SK-N-SH (cell line): ENCODE data around the gene BID. TPM values are rescaled to one million over a fixed set of nuclear protein-coding genes. Genes with fewer than 3 reads are reported as not detected.
"Not testable (repeated sequence)": the region's sequence is repeated elsewhere in the genome, so short reads cannot be mapped to it uniquely, and the experiment has no call there.

Source experiments
- CTCF ChIA-PET: fragments of 300-600, 350-600 bp; formaldehyde crosslinking; extraction: SDS; loops from one replicate; lab custom pipeline; 2021; lab: Yijun Ruan, JAX
- POLR2A ChIA-PET: fragments of 350-600 bp; sonication (Branson Sonifier 250); formaldehyde crosslinking; extraction: SDS; loops from one replicate; lab custom pipeline; 2020; ENCODE audit warnings: antibody characterized with exemption, inconsistent platforms; lab: Yijun Ruan, JAX
- DNase-seq: peaks from one replicate; pipeline ENCODE4 v3.0.0; 2012
- H2AFZ ChIP-seq: fragments of 200-600 bp; sonication (generic); 2 replicates; pipeline ENCODE4 v1.8.1; 2016; ENCODE audit warnings: antibody characterized with exemption, mild to moderate bottlenecking, low read depth
- H3F3A ChIP-seq: fragments of 200-600 bp; sonication (generic); replicated peaks from 2 replicates; pipeline ENCODE3; 2016; ENCODE audit warnings: antibody characterized with exemption, mild to moderate bottlenecking; ENCODE audit not compliant: insufficient read depth
- H3K27ac ChIP-seq, 2 experiments: fragments of 200-500 bp in 1 of 2; fragments of 200-600 bp in 1 of 2; sonication (Bioruptor generic) in 1 of 2; sonication (generic), shearing (Covaris generic) in 1 of 2; 2 replicates each; pipeline versions ENCODE4 v1.5.1 to v1.6.1; 2014 to 2016; ENCODE audit warnings: low read depth in 2 of 2, inconsistent platforms in 1 of 2, low read length in 1 of 2, mild to moderate bottlenecking in 1 of 2, mixed read lengths in 1 of 2
- H3K27me3 ChIP-seq: fragments of 200-600 bp; sonication (generic), shearing (Covaris generic); 2 replicates; pipeline ENCODE4 v1.6.1; 2016; ENCODE audit warnings: mixed run types; ENCODE audit not compliant: insufficient read depth
- H3K36me3 ChIP-seq, 2 experiments: fragments of 200-500 bp in 1 of 2; fragments of 200-600 bp in 1 of 2; sonication (Bioruptor generic) in 1 of 2; sonication (generic) in 1 of 2; replicated peaks in 1 of 2; 2 replicates each; pipeline versions ENCODE3 to v1.5.1; 2014 to 2016; ENCODE audit warnings: low read length in 1 of 2, mild to moderate bottlenecking in 1 of 2; ENCODE audit not compliant: insufficient read depth in 2 of 2, control insufficient read depth in 1 of 2
- H3K4me1 ChIP-seq, 2 experiments: fragments of 200-500 bp in 1 of 2; fragments of 200-600 bp in 1 of 2; sonication (Bioruptor generic) in 1 of 2; sonication (generic), shearing (Covaris generic) in 1 of 2; 2 replicates each; pipeline versions ENCODE4 v1.5.1 to v1.6.1; 2014 to 2016; ENCODE audit warnings: low read depth in 1 of 2, low read length in 1 of 2, mixed run types in 1 of 2; ENCODE audit not compliant: insufficient read depth in 2 of 2, control insufficient read depth in 1 of 2
- H3K4me2 ChIP-seq: fragments of 200-600 bp; sonication (generic), shearing (Covaris generic); 2 replicates; pipeline ENCODE4 v1.6.1; 2017; ENCODE audit warnings: mixed run types
- H3K4me3 ChIP-seq, 2 experiments: fragments of 200-500 bp in 1 of 2; fragments of 200-600 bp in 1 of 2; sonication (Bioruptor generic) in 1 of 2; sonication (generic), shearing (Covaris generic) in 1 of 2; 2 replicates each; pipeline versions ENCODE4 v1.5.1 to v1.8.1; 2014 to 2016; ENCODE audit warnings: low read depth in 2 of 2, inconsistent platforms in 1 of 2, low read length in 1 of 2, mild to moderate bottlenecking in 1 of 2, mixed read lengths in 1 of 2, moderate library complexity in 1 of 2
- H3K79me2 ChIP-seq: fragments of 200-600 bp; sonication (generic); 2 replicates; pipeline ENCODE4 v1.8.1; 2017; ENCODE audit warnings: mild to moderate bottlenecking; ENCODE audit not compliant: insufficient read depth
- H3K9ac ChIP-seq: fragments of 200-600 bp; sonication (generic); 2 replicates; pipeline ENCODE4 v1.6.1; 2017; ENCODE audit warnings: mixed run types
- H3K9me2 ChIP-seq: fragments of 200-600 bp; sonication (generic); 2 replicates; pipeline ENCODE4 v1.6.1; 2017; ENCODE audit warnings: mixed run types
- H3K9me3 ChIP-seq: fragments of 200-600 bp; sonication (generic); 2 replicates; pipeline ENCODE4 v1.6.1; 2017; ENCODE audit warnings: mixed run types, mild to moderate bottlenecking, moderate library complexity
- H4K20me1 ChIP-seq: fragments of 200-600 bp; sonication (generic); 2 replicates; pipeline ENCODE4 v1.6.1; 2017; ENCODE audit warnings: mild to moderate bottlenecking, mixed run types; ENCODE audit not compliant: insufficient read depth
- ELF1 ChIP-seq: IDR thresholded peaks from 2 replicates; pipeline ENCODE4 v1.4.0; 2012
- FOXJ3 ChIP-seq: sonication (generic); formaldehyde crosslinking; IDR thresholded peaks from 2 replicates; pipeline ENCODE4 v1.5.1; 2020; ENCODE audit warnings: mild to moderate bottlenecking, missing genetic modification reagents
- GABPA ChIP-seq: IDR thresholded peaks from 2 replicates; pipeline ENCODE4 v1.4.0; 2012; ENCODE audit warnings: low read depth, mild to moderate bottlenecking
- JUND ChIP-seq: IDR thresholded peaks from 2 replicates; pipeline ENCODE4 v1.4.0; 2012
- MEF2A ChIP-seq: IDR thresholded peaks from 2 replicates; pipeline ENCODE4 v1.4.0; 2012; ENCODE audit warnings: low read depth, borderline replicate concordance
- POLR2AphosphoS5 ChIP-seq: IDR thresholded peaks from 2 replicates; pipeline ENCODE4 v1.6.1; 2012; ENCODE audit warnings: low read depth, low read length
- RAD21 ChIP-seq: IDR thresholded peaks from 2 replicates; pipeline ENCODE4 v1.6.1; 2012; ENCODE audit warnings: mild to moderate bottlenecking, low read length
- RCOR1 ChIP-seq: fragments of 150-350 bp; IDR thresholded peaks from 2 replicates; pipeline ENCODE4 v1.6.1; 2017; ENCODE audit warnings: antibody characterized with exemption, low read length
- SMC3 ChIP-seq: IDR thresholded peaks from 2 replicates; pipeline ENCODE4 v1.6.1; 2012; ENCODE audit warnings: low read depth, low read length, improper control_type of control experiment
- TAF1 ChIP-seq: IDR thresholded peaks from 2 replicates; pipeline ENCODE4 v1.6.1; 2012; ENCODE audit warnings: low read depth, mild to moderate bottlenecking, low read length, moderate library complexity, borderline replicate concordance
- TCF12 ChIP-seq: IDR thresholded peaks from 2 replicates; pipeline ENCODE4 v1.4.0; 2012
- TEAD4 ChIP-seq: IDR thresholded peaks from 2 replicates; pipeline ENCODE4 v1.4.0; 2012; ENCODE audit warnings: mild to moderate bottlenecking, borderline replicate concordance; ENCODE audit not compliant: insufficient read depth
- YY1 ChIP-seq: IDR thresholded peaks from 2 replicates; pipeline ENCODE4 v1.4.0; 2012; ENCODE audit warnings: low read depth, mild to moderate bottlenecking
- ZBTB33 ChIP-seq: IDR thresholded peaks from 2 replicates; pipeline ENCODE4 v1.4.0; 2012; ENCODE audit warnings: low read depth, borderline replicate concordance
- WGBS: methylation state at CpG from one replicate; pipeline ENCODE4 v1.1.6; 2017; ENCODE audit warnings: low lambda C conversion rate; 5-methylcytosine and 5-hydroxymethylcytosine counted together
- polyA plus RNA-seq, 3 experiments: library from polyadenylated mRNA; depleted of rRNA; stranded (reverse); fragments of >200 nt; gene quantifications; 2 replicates each; pipeline ENCODE4 v1.2.3, GENCODE V29; 2012
- TF ChIP-seq, protein P1 (sequence below): fragments of 150-350 bp; IDR thresholded peaks from 2 replicates; pipeline ENCODE4 v1.6.1; 2017; ENCODE audit warnings: antibody characterized with exemption, low read length, low read depth, borderline replicate concordance
- TF ChIP-seq, protein P2 (sequence below): IDR thresholded peaks from 2 replicates; pipeline ENCODE4 v1.4.0; 2012; ENCODE audit warnings: low read depth, borderline replicate concordance

Gene BID
- polyA plus RNA-seq, 1 of the 3 experiments (the other 2 are of a cell fraction) = 139 TPM

DNA sequence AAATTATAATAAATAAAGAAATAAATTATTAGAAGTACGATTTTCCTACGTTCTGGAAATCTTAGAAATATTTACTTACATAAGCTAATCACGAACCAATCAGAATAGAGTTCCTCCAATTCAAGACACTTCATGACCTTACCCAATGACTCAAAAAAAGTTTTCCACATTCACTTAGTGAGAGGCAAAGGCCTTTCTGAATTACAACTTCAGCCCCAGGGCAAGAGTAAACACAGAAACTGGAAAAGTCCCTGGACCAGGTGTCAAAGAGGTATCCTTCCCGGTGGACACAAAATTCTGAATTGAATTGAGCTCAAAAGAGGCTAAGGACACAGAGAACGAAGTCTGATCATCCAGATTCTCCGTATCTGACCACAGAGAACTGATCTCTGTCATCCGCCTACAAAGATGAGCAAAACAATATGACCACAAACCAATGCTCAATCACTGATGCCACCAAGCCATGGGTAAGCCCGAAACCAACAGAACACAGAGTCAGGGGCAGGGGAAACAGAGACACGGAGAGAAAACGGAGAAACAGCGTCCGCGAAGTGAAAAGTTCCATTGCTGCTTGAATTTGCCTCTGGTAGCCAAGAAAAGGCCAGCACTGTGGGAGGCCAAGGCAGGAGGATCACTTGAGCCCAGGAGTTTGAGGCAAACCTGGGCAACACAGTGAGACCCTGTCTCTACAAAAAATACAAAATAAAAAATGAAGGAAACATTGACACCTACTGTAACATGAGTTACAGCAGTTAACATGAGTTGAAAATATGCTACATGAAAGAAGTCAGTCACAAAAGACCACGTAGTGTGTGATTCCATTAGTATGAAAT is 6.8 kb downstream of the BID start:
- Histone ChIP-seq H3K4me3 (no peak overlapping the region), H3K4me2 (no peak overlapping the region), H4K20me1 (peaks cover 23% of the 10 kb centered on the region; the same call in 1 of the 2 replicates), H3K36me3 (peaks cover 0 to 4% of the 10 kb centered on the region in 2 experiments), H3K4me1 (peaks cover 5 to 27% of the 10 kb centered on the region in 2 experiments; a peak in 2 of 4 replicates), H3F3A (no peaks in the 10 kb centered on the region), H3K9ac (no peak overlapping the region), H3K27ac (no peak overlapping the region), H3K79me2 (peaks cover 57% of the 10 kb centered on the region), H3K9me2 (no peaks in the 10 kb centered on the region), H3K27me3 (no peaks in the 10 kb centered on the region), H3K9me3 (no peaks in the 10 kb centered on the region), H2AFZ (no peak overlapping the region)
- DNase-seq = no peak
- ChIA-PET POLR2A (no interaction called here), CTCF (interaction anchor here (0.7 kb wide), 1 partner anchor 26 kb away, joined by 3 read pairs; no protein-coding TSS in a partner anchor)
- TF ChIP-seq MEF2A = no peak
- TF ChIP-seq YY1 = no peak
- TF ChIP-seq RCOR1 = no peak
- no peak for TF ChIP-seq TCF12
- no peak for TF ChIP-seq TAF1
- TF ChIP-seq, protein P1, sequence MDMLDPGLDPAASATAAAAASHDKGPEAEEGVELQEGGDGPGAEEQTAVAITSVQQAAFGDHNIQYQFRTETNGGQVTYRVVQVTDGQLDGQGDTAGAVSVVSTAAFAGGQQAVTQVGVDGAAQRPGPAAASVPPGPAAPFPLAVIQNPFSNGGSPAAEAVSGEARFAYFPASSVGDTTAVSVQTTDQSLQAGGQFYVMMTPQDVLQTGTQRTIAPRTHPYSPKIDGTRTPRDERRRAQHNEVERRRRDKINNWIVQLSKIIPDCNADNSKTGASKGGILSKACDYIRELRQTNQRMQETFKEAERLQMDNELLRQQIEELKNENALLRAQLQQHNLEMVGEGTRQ = no peak
- no peak for TF ChIP-seq TEAD4
- TF ChIP-seq POLR2AphosphoS5 = no peak
- 94% methylated on average over 14 of the region's 14 CpGs for WGBS

DNA sequence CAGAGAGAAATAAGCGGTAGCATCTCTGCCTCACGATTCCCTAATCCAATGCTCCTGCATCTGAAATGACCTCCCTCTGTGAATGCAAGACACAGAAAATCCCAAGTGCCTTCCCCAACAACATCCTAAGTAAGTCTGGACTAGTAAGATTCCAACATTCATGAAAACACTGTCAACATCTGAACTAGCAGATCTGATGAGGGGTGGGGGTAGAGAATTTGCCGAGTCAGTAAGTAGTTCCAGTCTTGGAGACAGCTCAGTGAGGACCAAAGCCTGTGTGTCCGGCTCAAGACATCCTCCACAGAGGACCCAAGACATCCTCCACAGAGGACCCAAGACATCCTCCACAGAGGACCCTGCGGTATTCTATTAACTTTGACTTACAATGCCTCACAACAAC is 9.4 kb downstream of the BID start:
- not testable (repeated sequence) for H3K9ac ChIP-seq, H2AFZ ChIP-seq, H3K9me3 ChIP-seq, H3K36me3 ChIP-seq, H3K4me3 ChIP-seq, H3F3A ChIP-seq, DNase-seq, H3K27me3 ChIP-seq, H3K9me2 ChIP-seq, H3K27ac ChIP-seq, H3K4me2 ChIP-seq
- WGBS = 87% methylated on average over 5 of the region's 5 CpGs
- peaks cover 0 to 18% of the 10 kb centered on the region in 2 experiments; a peak in 1 of 4 replicates for H3K4me1 ChIP-seq
- H3K79me2 ChIP-seq = peaks cover 54% of the 10 kb centered on the region
- peaks cover 17% of the 10 kb centered on the region; the same call in 1 of the 2 replicates for H4K20me1 ChIP-seq
- CTCF ChIA-PET = interaction anchor here (2.0 kb wide), 1 partner anchor 22 kb away, joined by 8 read pairs; no protein-coding TSS in a partner anchor
- POLR2A ChIA-PET = interaction anchor here (0.5 to 1.0 kb wide), 2 partner anchors 9 to 115 kb away, joined by 3 read pairs; no protein-coding TSS in a partner anchor

- no peaks in the 10 kb centered on the region for H3F3A ChIP-seq
- ChIA-PET CTCF (interaction anchor here (1.5 kb wide), 1 partner anchor 8 kb away, joined by 5 read pairs; no protein-coding TSS in a partner anchor), POLR2A (interaction anchor here (0.6 kb wide), 1 partner anchor 145 kb away, joined by 3 read pairs; no protein-coding TSS in a partner anchor)
- no peak overlapping the region for H2AFZ ChIP-seq
- H3K9me3 ChIP-seq = no peaks in the 10 kb centered on the region
- H3K36me3 ChIP-seq = no peaks in the 10 kb centered on the region
- H3K4me3 ChIP-seq = no peak overlapping the region
- H3K27ac ChIP-seq = no peak overlapping the region
- H3K9ac ChIP-seq = no peak overlapping the region
- H3K4me2 ChIP-seq = no peak overlapping the region
- peaks cover 61% of the 10 kb centered on the region for H3K79me2 ChIP-seq
- no peaks in the 10 kb centered on the region for H3K27me3 ChIP-seq
- 89% methylated on average over 5 of the region's 5 CpGs for WGBS
- H4K20me1 ChIP-seq = peaks cover 17% of the 10 kb centered on the region; the same call in 1 of the 2 replicates
- H3K9me2 ChIP-seq = no peaks in the 10 kb centered on the region
- no peak for DNase-seq
- H3K4me1 ChIP-seq = peaks cover 0 to 11% of the 10 kb centered on the region in 2 experiments; a peak in 1 of 4 replicates
- no peak for TF ChIP-seq ELF1
- TF ChIP-seq, protein P2, sequence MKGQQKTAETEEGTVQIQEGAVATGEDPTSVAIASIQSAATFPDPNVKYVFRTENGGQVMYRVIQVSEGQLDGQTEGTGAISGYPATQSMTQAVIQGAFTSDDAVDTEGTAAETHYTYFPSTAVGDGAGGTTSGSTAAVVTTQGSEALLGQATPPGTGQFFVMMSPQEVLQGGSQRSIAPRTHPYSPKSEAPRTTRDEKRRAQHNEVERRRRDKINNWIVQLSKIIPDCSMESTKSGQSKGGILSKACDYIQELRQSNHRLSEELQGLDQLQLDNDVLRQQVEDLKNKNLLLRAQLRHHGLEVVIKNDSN = no peak
- no peak for TF ChIP-seq JUND
- TF ChIP-seq TAF1 = no peak
- no peak for TF ChIP-seq RAD21
- no peak for TF ChIP-seq SMC3
- TF ChIP-seq GABPA = no peak
- no peak for TF ChIP-seq FOXJ3 (CRISPR knock-in tag)
- no peak for TF ChIP-seq MEF2A
- TF ChIP-seq POLR2AphosphoS5 = no peak
- TF ChIP-seq, protein P1 = no peak
- TF ChIP-seq ZBTB33 = no peak
Measured at GRCh38 chr22:17764036-17764435, 10.2 kb downstream of the BID start.
